DOHH2 (cell line): Measurements from ENCODE around the gene NIN.
A peak's percentile ranks its signal among the peaks of the same experiment; 100 is the strongest.

Experiments used
- H3F3A ChIP-seq: fragments of 200-600 bp; sonication (generic), shearing (Covaris generic); 2 replicates; pipeline ENCODE4 v1.6.0; 2016; ENCODE audit warnings: antibody characterized with exemption, mild to moderate bottlenecking; ENCODE audit not compliant: control insufficient read depth, insufficient read depth
- H3K27ac ChIP-seq: fragments of 200-600 bp; sonication (generic); 2 replicates; pipeline ENCODE4 v1.5.1; 2014; ENCODE audit warnings: low read depth, mild to moderate bottlenecking, low read length, moderate library complexity
- H3K27me3 ChIP-seq: fragments of 200-600 bp; sonication (generic); 2 replicates; pipeline ENCODE4 v1.6.1; 2014; ENCODE audit warnings: mild to moderate bottlenecking, low read length, mixed read lengths; ENCODE audit not compliant: control insufficient read depth
- H3K36me3 ChIP-seq: fragments of 200-600 bp; sonication (generic); 2 replicates; pipeline ENCODE4 v1.6.1; 2014; ENCODE audit warnings: mild to moderate bottlenecking, low read length, moderate library complexity, mixed read lengths; ENCODE audit not compliant: control insufficient read depth
- H3K4me1 ChIP-seq: fragments of 200-600 bp; sonication (generic); 2 replicates; pipeline ENCODE4 v1.6.1; 2014; ENCODE audit warnings: mild to moderate bottlenecking, low read length, mixed read lengths; ENCODE audit not compliant: control insufficient read depth
- H3K4me2 ChIP-seq: fragments of 200-600 bp; sonication (generic); 2 replicates; pipeline ENCODE4 v1.6.0; 2014; ENCODE audit warnings: mild to moderate bottlenecking, low read length, moderate library complexity
- H3K4me3 ChIP-seq: fragments of 200-600 bp; sonication (generic); 2 replicates; pipeline ENCODE4 v1.5.1; 2014; ENCODE audit warnings: mild to moderate bottlenecking, low read length, mixed read lengths
- H3K79me2 ChIP-seq: fragments of 200-600 bp; sonication (generic); 2 replicates; pipeline ENCODE4 v1.6.1; 2014; ENCODE audit warnings: mild to moderate bottlenecking, low read length, mixed read lengths; ENCODE audit not compliant: control insufficient read depth
- H3K9me2 ChIP-seq: fragments of 200-600 bp; sonication (generic); replicated peaks from 2 replicates; pipeline ENCODE4 v1.6.1; 2014; ENCODE audit warnings: mild to moderate bottlenecking, low read length, mixed read lengths; ENCODE audit not compliant: control insufficient read depth
- H3K9me3 ChIP-seq: fragments of 200-600 bp; sonication (generic); 2 replicates; pipeline ENCODE4 v1.6.1; 2014; ENCODE audit warnings: antibody characterized with exemption, low read length, mixed read lengths; ENCODE audit not compliant: control insufficient read depth, insufficient read depth
- H4K20me1 ChIP-seq: fragments of 200-600 bp; sonication (generic); 2 replicates; pipeline ENCODE4 v1.6.0; 2014; ENCODE audit warnings: low read depth, mild to moderate bottlenecking, antibody characterized with exemption, low read length, moderate library complexity; ENCODE audit not compliant: control insufficient read depth, insufficient read depth
- CTCF ChIP-seq: fragments of 200-600 bp; sonication (generic); IDR thresholded peaks from one replicate; pipeline ENCODE4 v1.5.1; 2014; ENCODE audit warnings: antibody characterized with exemption, mild to moderate bottlenecking, low read depth, low read length; ENCODE audit not compliant: poor library complexity, severe bottlenecking
- EZH2phosphoT487 ChIP-seq: fragments of 200-600 bp; sonication (generic); IDR thresholded peaks from 2 replicates; pipeline ENCODE4 v1.6.1; 2017; ENCODE audit warnings: borderline replicate concordance, mild to moderate bottlenecking, antibody characterized with exemption, low read length, moderate library complexity, mixed read lengths

Gene NIN

GRCh38 chr14:50718949-50719348 lies 112.0 kb downstream of the NIN start:
- H3K27me3 ChIP-seq = no peaks in the 10 kb centered on the region
- no peaks in the 10 kb centered on the region for H3K9me2 ChIP-seq
- no peaks in the 10 kb centered on the region for H3K4me1 ChIP-seq
- H3K4me3 ChIP-seq = no peak overlapping the region
- H4K20me1 ChIP-seq = no peaks in the 10 kb centered on the region
- H3K4me2 ChIP-seq = no peak overlapping the region
- H3K79me2 ChIP-seq = no peaks in the 10 kb centered on the region
- no peak overlapping the region for H3K27ac ChIP-seq
- H3F3A ChIP-seq = peaks cover 7% of the 10 kb centered on the region
- TF ChIP-seq CTCF (no peak), EZH2phosphoT487 (no peak)
- H3K9me3 ChIP-seq = no peaks in the 10 kb centered on the region
- H3K36me3 ChIP-seq = peaks cover 20% of the 10 kb centered on the region

- Histone ChIP-seq H3K4me2 (no peak overlapping the region), H4K20me1 (no peaks in the 10 kb centered on the region), H3K79me2 (no peaks in the 10 kb centered on the region), H3K27ac (no peak overlapping the region), H3K36me3 (peaks cover 11% of the 10 kb centered on the region), H3K4me1 (no peaks in the 10 kb centered on the region), H3K9me3 (no peaks in the 10 kb centered on the region), H3K9me2 (no peaks in the 10 kb centered on the region), H3F3A (peaks cover 7% of the 10 kb centered on the region), H3K27me3 (no peaks in the 10 kb centered on the region), H3K4me3 (no peak overlapping the region)
- no peak for TF ChIP-seq CTCF
- no peak for TF ChIP-seq EZH2phosphoT487
Measured at GRCh38 chr14:50717811-50718210, 113.2 kb downstream of the NIN start.

DNA sequence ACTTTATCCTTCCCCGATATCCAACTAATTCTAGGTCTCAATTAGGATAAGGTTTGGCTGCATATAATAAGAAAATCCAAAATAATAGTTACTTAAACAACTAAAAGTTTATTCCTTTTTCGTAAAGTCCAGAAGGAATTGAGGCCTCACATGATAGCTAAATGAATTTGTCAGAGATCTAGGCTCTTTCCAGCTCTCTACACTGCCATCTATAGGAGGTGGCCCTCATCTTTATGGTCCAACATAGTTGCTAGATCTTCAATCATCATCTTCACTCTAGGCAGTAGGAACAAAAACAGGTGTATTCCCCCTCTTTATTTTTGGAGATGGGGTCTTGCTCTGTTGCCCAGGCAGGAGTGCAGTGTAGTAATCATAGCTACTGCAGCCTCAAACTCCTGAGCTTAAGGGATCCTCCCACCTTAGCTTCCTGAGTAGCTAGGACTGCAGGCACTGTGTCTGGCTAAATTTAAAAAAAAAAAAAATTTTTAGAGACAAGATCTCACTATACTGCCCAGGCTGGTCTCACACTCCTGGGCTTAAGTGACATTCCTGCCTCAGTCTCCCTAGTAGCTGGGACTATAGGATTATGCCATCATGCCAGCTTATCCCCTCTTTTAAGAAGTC lies 116.4 kb downstream of the NIN start:
- H4K20me1 ChIP-seq = no peaks in the 10 kb centered on the region
- H3K9me2 ChIP-seq = no peaks in the 10 kb centered on the region
- no peaks in the 10 kb centered on the region for H3K36me3 ChIP-seq
- H3K4me2 ChIP-seq = no peak overlapping the region
- H3K4me1 ChIP-seq = no peaks in the 10 kb centered on the region
- H3K4me3 ChIP-seq = no peak overlapping the region
- no peak overlapping the region for H3K27ac ChIP-seq
- H3K79me2 ChIP-seq = no peaks in the 10 kb centered on the region
- H3F3A ChIP-seq = peaks cover 3% of the 10 kb centered on the region
- peak; percentile 73 for TF ChIP-seq CTCF
- no peak for TF ChIP-seq EZH2phosphoT487
- no peaks in the 10 kb centered on the region for H3K27me3 ChIP-seq
- H3K9me3 ChIP-seq = no peaks in the 10 kb centered on the region

DNA sequence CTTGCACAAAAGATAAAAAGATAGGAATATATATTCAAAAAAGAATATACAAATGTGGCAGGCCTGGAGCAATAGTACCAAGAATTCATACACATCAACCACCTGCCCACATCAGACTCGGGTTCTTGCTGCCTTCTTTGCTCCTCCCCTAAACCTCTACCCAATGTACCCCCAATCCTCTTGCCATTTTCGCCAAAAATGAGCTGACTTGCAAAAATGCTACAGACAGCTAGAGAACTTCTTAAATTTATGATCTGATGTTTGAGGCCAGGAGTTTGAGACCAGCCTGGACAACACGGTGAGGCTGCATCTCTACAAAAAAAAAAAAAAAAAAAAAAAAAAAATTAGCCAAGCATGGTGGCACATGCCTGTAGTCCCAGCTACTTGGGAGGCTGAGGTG lies 119.9 kb downstream of the NIN start:
- Histone ChIP-seq H3K4me3 (no peak overlapping the region), H3K79me2 (no peaks in the 10 kb centered on the region), H3K27me3 (no peaks in the 10 kb centered on the region), H3F3A (no peaks in the 10 kb centered on the region), H4K20me1 (no peaks in the 10 kb centered on the region), H3K36me3 (no peaks in the 10 kb centered on the region), H3K4me2 (no peak overlapping the region), H3K4me1 (no peaks in the 10 kb centered on the region; the same call in 1 of the 2 replicates), H3K9me2 (no peaks in the 10 kb centered on the region), H3K9me3 (no peaks in the 10 kb centered on the region), H3K27ac (no peak overlapping the region)
- TF ChIP-seq EZH2phosphoT487 = no peak
- TF ChIP-seq CTCF = no peak
